ENCODE measurements around the gene SLC17A2. TPM values are rescaled to one million over a fixed set of nuclear protein-coding genes. Genes with fewer than 3 reads are reported as not detected.

SLC17A2 gene
- total and polyA plus RNA-seq, 2 of the 8 experiments (the other 6 are each of a cell fraction or from before 2014, with no cell fraction given): not detected

GRCh38 chr6:25903467-25904099 lies 26.9 kb downstream of the SLC17A2 start (continued):
- TF ChIP-seq CTBP2 (IDR thresholded peaks at IDR 0.05; ENCODE audit: borderline replicate concordance, insufficient read depth, insufficient read length, low read length): no peak
- no peak for TF ChIP-seq SIX5 (IDR thresholded peaks at IDR 0.05; ENCODE audit: low read depth, low read length)
- no peak for TF ChIP-seq CBX5 (IDR thresholded peaks at IDR 0.05; ENCODE audit: low read depth, low read length)
- no peak for TF ChIP-seq TBP (IDR thresholded peaks at IDR 0.05; ENCODE audit: low read depth, low read length)
- no peak for TF ChIP-seq SIN3A (conservative IDR thresholded peaks at IDR 0.05 in 1 of 2, IDR thresholded peaks at IDR 0.05 in 1 of 2; ENCODE audit: low read depth in 1 of 2, low read length in 2 of 2)
- TF ChIP-seq ASH2L (IDR thresholded peaks at IDR 0.05; ENCODE audit: low read length): no peak
- no peak for TF ChIP-seq ATF2 (IDR thresholded peaks at IDR 0.05; ENCODE audit: low read length)

Data from H1 (cell line).